K562 (cell line): ENCODE measurements around the gene ANKRD13D. TPM values are rescaled to one million over a fixed set of nuclear protein-coding genes. Genes with fewer than 3 reads are reported as not detected.

ENCODE experiments used
- ARHGAP35 ChIP-seq: fragments of 450-650 bp; IDR thresholded peaks from 2 replicates; pipeline ENCODE4 v1.6.1; 2018; ENCODE audit not compliant: partially characterized antibody
- BRD4 ChIP-seq: fragments of 200-600 bp; sonication (generic); IDR thresholded peaks from 2 replicates; pipeline ENCODE4 v1.6.1; 2017; ENCODE audit warnings: inconsistent platforms
- DNMT1 ChIP-seq: fragments of 450-650 bp; IDR thresholded peaks from 2 replicates; pipeline ENCODE4 v1.6.1; 2016; ENCODE audit warnings: antibody characterized with exemption, mild to moderate bottlenecking
- E2F1 ChIP-seq: sonication (generic); formaldehyde crosslinking; IDR thresholded peaks from 2 replicates; pipeline ENCODE4 v1.8.1; 2023; ENCODE audit warnings: mild to moderate bottlenecking, missing genetic modification reagents, moderate library complexity
- ETS2 ChIP-seq: IDR thresholded peaks from 2 replicates; pipeline ENCODE4 v1.6.1; 2016; ENCODE audit warnings: borderline replicate concordance, missing genetic modification characterization, mild to moderate bottlenecking, moderate library complexity, missing compliant biosample characterization; ENCODE audit not compliant: poor library complexity, severe bottlenecking
- GTF2F1 ChIP-seq: IDR thresholded peaks from 2 replicates; pipeline ENCODE4 v1.6.1; 2011; ENCODE audit warnings: low read depth, low read length, improper control_type of control experiment
- HCFC1 ChIP-seq: IDR thresholded peaks from 2 replicates; pipeline ENCODE4 v1.6.1; 2012; ENCODE audit warnings: low read depth, low read length, improper control_type of control experiment
- NFRKB ChIP-seq: fragments of 450-650 bp; IDR thresholded peaks from 2 replicates; pipeline ENCODE4 v1.6.1; 2016; ENCODE audit warnings: low read depth
- PRMT5 ChIP-seq: sonication (generic); formaldehyde crosslinking; IDR thresholded peaks from 2 replicates; pipeline ENCODE4 v1.5.0; 2020; ENCODE audit warnings: missing genetic modification reagents
- RFX5 ChIP-seq: IDR thresholded peaks from 2 replicates; pipeline ENCODE4 v1.6.1; 2011; ENCODE audit warnings: low read depth, mild to moderate bottlenecking, improper control_type of control experiment, low read length
- RREB1 ChIP-seq: fragments of 250-450 bp; sonication (Bioruptor Pico); IDR thresholded peaks from 2 replicates; pipeline ENCODE4 v1.4.0; 2020
- SMARCE1 ChIP-seq: fragments of 450-650 bp; IDR thresholded peaks from 2 replicates; pipeline ENCODE4 v1.7.1; 2016; ENCODE audit warnings: mild to moderate bottlenecking
- TAF9B ChIP-seq: fragments of 450-650 bp; IDR thresholded peaks from 2 replicates; pipeline ENCODE4 v1.6.1; 2018; ENCODE audit warnings: mild to moderate bottlenecking; ENCODE audit not compliant: partially characterized antibody
- TCFL5 ChIP-seq: fragments of 250-450 bp; sonication (Bioruptor Pico); conservative IDR thresholded peaks from 2 replicates; pipeline ENCODE4 v1.6.1; 2021; ENCODE audit warnings: mild to moderate bottlenecking, moderate library complexity, matching md5 sums
- THAP7 ChIP-seq: fragments of 250-450 bp; sonication (Bioruptor Pico); IDR thresholded peaks from 2 replicates; pipeline ENCODE4 v1.5.0; 2021
- YBX1 ChIP-seq: fragments of 450-650 bp; IDR thresholded peaks from 2 replicates; pipeline ENCODE4 v1.7.1; 2016; ENCODE audit warnings: mild to moderate bottlenecking
- ZNF408 ChIP-seq: fragments of 250-450 bp; sonication (Bioruptor Pico); IDR thresholded peaks from 2 replicates; pipeline ENCODE4 v1.4.0; 2020; ENCODE audit warnings: low read depth, mild to moderate bottlenecking, moderate library complexity
- ZNF764 ChIP-seq: fragments of 250-450 bp; sonication (Bioruptor Pico); IDR thresholded peaks from 2 replicates; pipeline ENCODE4 v1.4.0; 2020; ENCODE audit warnings: low read depth, mild to moderate bottlenecking, moderate library complexity
- ZNF766 ChIP-seq: fragments of 200-800 bp; sonication (Bioruptor generic); conservative IDR thresholded peaks from 2 replicates; pipeline ENCODE4 v1.6.1; 2016; ENCODE audit warnings: missing genetic modification characterization, missing compliant biosample characterization
- ZNF830 ChIP-seq: fragments of 250-450 bp; sonication (Bioruptor Pico); IDR thresholded peaks from 2 replicates; pipeline ENCODE4 v1.5.0; 2021; ENCODE audit warnings: mild to moderate bottlenecking
- polyA plus RNA-seq, 8 experiments: library from polyadenylated mRNA; depleted of rRNA in 4 of 8; stranded (reverse) in 5 of 8; unstranded in 3 of 8; fragments of >200 nt; fragmentation: Nextera tagmentation in 2 of 8; fragmentation: Illumina TruSeq in 1 of 8; extraction: Ambion mirVana in 2 of 8; extraction: Trizol in 1 of 8; gene quantifications; 2 replicates each; pipeline versions ENCODE4 v1.2.1 to v1.2.3, GENCODE V29; 2011 to 2014; ENCODE audit warnings: inconsistent platforms in 1 of 8, missing spikeins in 1 of 8
- total RNA-seq, 7 experiments: library from RNA; depleted of rRNA in 6 of 7; stranded (reverse); fragments of >200 nt in 6 of 7; fragmentation: Illumina TruSeq in 2 of 7; extraction: Trizol in 2 of 7; gene quantifications; 2 replicates each; pipeline versions ENCODE4 v1.2.1 to v1.2.3, GENCODE V29; 2011 to 2021; ENCODE audit warnings: low replicate concordance in 1 of 7

ANKRD13D gene
- total and polyA plus RNA-seq, 9 of the 15 experiments (the other 6 are each of a cell fraction or from before 2014, with no cell fraction given), result 0.94 to 40.9 (median 22.4) TPM

GRCh38 chr11:67288198-67288451 lies 978 bp upstream of the ANKRD13D start (continued):
- TF ChIP-seq ZNF764 (CRISPR knock-in tag), result no peak
- TF ChIP-seq BRD4, result peak; percentile 28; the same call in 1 of the 2 replicates
- TF ChIP-seq THAP7 (CRISPR knock-in tag), result no peak
- TF ChIP-seq RFX5, result no peak
- TF ChIP-seq PRMT5 (CRISPR knock-in tag), result no peak
- no peak for TF ChIP-seq ZNF408
- TF ChIP-seq ZNF766, result no peak
- TF ChIP-seq HCFC1, result no peak
- TF ChIP-seq GTF2F1, result no peak
- no peak for TF ChIP-seq SMARCE1
- peak; percentile 80 for TF ChIP-seq NFRKB
- no peak; the same call in 1 of the 2 replicates for TF ChIP-seq ZNF830 (CRISPR knock-in tag)
- TF ChIP-seq ARHGAP35, result no peak
- no peak for TF ChIP-seq ETS2
- TF ChIP-seq RREB1 (CRISPR knock-in tag), result no peak
- TF ChIP-seq YBX1, result no peak
- no peak for TF ChIP-seq DNMT1
- no peak for TF ChIP-seq TAF9B
- no peak for TF ChIP-seq TCFL5 (CRISPR knock-in tag)
- TF ChIP-seq E2F1 (CRISPR knock-in tag), result no peak
